HG03108 (cell line): ENCODE data around the gene GRK3.
"Not testable (repeated sequence)": the region's sequence is repeated elsewhere in the genome, so short reads cannot be mapped to it uniquely, and the experiment has no call there.

ENCODE experiments used
- ATAC-seq: cut with Tn5 transposase; IDR thresholded peaks from one replicate; pipeline ENCODE4 v1.9.1; 2021; ENCODE audit warnings: moderate library complexity; ENCODE audit not compliant: unreplicated experiment

Gene GRK3

GRCh38 chr22:25623851-25624250 is 59.4 kb downstream of the GRK3 start:
- ATAC-seq, result no peak

- ATAC-seq, result no peak
Observed at GRCh38 chr22:25624476-25624875, 60.0 kb downstream of the GRK3 start.

- not testable (repeated sequence) for ATAC-seq
Observed at GRCh38 chr22:25625747-25626623, 61.5 kb downstream of the GRK3 start.

DNA sequence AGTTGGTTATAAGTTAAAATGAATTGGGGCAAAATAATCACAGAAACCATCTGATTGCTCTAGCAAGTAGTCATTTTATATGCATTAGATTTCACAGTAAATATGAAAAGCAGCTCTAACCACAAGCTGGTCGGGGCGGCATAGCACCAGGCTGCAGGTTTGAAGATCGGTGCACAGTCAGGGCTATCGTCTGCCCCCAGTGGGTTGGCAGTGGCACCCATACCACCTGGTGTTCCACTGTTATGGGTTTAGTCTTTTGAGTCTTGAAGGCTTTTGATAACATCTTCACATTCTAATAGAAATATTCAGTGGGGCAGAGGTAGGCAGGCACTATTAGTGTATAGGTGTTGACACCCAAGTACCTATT is 62.1 kb downstream of the GRK3 start:
- no peak for ATAC-seq

GRCh38 chr22:25627271-25627852 is 62.9 kb downstream of the GRK3 start:
- ATAC-seq, result no peak

GRCh38 chr22:25628494-25628893 is 64.0 kb downstream of the GRK3 start:
- ATAC-seq, result no peak

DNA sequence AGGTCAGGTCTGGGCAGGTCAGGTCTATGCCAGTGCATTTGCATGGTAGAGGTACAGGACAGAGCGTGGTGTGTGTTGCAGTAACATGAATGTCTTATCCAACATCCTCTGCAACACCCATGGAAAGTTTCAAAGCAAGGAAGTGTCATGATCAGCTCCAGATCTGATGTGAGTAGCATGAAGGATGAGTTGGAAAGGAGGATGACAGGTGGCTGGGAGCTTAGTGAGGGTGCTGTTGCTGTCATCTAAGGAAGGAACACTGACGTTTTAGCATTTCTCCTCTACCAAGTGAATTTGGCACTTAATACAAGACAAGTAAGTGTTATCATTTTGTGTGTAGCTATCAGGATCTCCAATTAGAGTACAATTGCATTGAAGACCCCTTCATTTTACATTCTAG is 65.1 kb downstream of the GRK3 start:
- no peak for ATAC-seq

GRCh38 chr22:25630447-25630846 is 66.0 kb downstream of the GRK3 start:
- ATAC-seq, result no peak

- no peak for ATAC-seq
Observed at GRCh38 chr22:25636323-25636722, 71.8 kb downstream of the GRK3 start.

GRCh38 chr22:25637032-25637431 is 72.6 kb downstream of the GRK3 start:
- ATAC-seq, result no peak

- ATAC-seq, result no peak
Observed at GRCh38 chr22:25637672-25638071, 73.2 kb downstream of the GRK3 start.

GRCh38 chr22:25638638-25639037 is 74.2 kb downstream of the GRK3 start:
- ATAC-seq, result no peak

- no peak for ATAC-seq
Observed at GRCh38 chr22:25641650-25642049, 77.2 kb downstream of the GRK3 start.

DNA sequence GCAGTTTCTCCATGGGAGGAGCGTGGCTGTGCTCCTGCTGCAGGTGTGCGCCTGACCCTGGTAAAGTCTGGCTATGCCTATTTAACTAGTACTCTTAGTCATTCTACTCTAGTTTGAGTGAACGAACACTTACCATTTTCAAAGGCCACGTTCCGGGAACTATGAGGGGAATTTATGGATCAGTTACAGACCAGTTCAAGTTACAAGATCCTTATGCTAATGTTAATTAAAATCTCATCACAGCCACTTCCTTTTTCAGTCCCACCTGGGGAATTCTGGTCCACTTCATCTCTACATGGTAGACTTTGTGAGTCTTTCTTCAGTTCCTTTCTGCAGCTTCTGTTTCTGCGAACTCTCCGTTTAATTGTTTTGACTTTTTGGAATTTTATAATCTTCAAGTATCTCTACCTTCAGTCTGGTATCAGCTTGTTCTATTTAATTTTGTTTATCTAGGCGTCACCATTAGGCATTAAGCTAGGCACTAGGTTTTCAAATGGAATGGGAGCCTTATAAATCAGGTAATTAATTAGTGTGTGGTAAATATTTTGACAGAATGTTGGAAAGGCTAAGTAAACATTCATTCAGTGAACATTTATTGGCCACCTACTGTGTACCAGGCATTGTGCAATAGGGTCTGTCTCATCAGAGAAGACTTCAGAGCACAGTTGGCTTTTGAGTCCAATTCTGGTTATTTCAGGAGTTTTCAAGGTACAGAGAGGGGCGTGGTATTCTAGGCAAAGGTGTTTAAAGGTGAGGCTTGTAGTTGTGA is 78.9 kb downstream of the GRK3 start:
- ATAC-seq, result no peak

GRCh38 chr22:25644122-25644521 is 79.6 kb downstream of the GRK3 start:
- ATAC-seq, result no peak

- ATAC-seq, result no peak
Observed at GRCh38 chr22:25645266-25645665, 80.8 kb downstream of the GRK3 start.

DNA sequence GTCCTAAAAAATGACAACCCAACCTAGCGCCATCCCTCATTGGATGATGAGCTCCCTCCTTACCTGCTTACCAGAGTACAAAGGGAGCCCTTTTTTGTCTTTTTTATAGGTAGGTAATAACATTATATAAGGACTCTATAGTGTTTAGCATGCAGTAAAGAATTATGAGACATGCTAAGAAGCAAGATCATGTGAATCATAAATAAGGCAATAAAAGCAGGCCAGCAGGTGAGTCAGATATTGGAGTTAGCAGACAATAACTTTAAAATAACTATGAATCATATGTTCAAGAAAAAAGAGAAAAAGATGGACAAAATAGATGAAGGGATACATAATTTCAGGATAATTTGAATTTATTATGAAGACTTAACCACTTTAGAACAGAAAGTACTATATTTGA is 81.5 kb downstream of the GRK3 start:
- ATAC-seq, result no peak

GRCh38 chr22:25650833-25651232 is 86.4 kb downstream of the GRK3 start:
- no peak for ATAC-seq

GRCh38 chr22:25651332-25652085 is 87.0 kb downstream of the GRK3 start:
- no peak for ATAC-seq

DNA sequence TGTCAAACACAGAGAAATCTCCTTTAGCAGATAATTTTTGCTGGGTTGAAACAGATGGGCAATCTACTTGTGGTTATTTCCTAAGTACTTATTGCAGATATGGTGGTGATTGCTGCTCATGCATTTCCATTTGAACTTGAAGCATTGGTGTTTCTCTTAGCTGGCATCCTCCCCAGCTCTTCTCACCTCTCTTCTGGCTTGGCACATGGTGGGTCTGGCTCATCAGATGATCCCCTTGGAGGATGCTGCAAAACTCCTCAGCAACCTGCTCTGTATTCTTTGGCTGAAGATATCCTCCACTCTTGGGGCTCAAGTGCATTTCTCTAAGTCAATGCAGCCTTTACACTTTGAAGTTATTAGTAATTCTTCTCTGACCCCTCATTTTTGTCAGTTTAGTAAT is 90.2 kb downstream of the GRK3 start:
- no peak for ATAC-seq

GRCh38 chr22:25655371-25655935 is 91.0 kb downstream of the GRK3 start:
- no peak for ATAC-seq
